Lung (tissue), 12 donors: Measurements from ENCODE around the gene GPR183. TPM values are rescaled to one million over a fixed set of nuclear protein-coding genes. Genes with fewer than 3 reads are reported as not detected.

Experiments used
- ATAC-seq: fragments of 200-7000 bp; cut with Tn5 transposase; one replicate; pipeline ENCODE4 v1.9.1; 2020; ENCODE audit warnings: moderate number of reproducible peaks; ENCODE audit not compliant: insufficient read depth, low FRiP score
- DNase-seq, 3 donors: peaks; one replicate each; pipeline ENCODE4 v3.0.0-alpha.2; 2013 to 2017
- H3K27ac ChIP-seq, 2 donors: one replicate each; pipeline ENCODE4 v1.5.1; 2013; ENCODE audit warnings: mild to moderate bottlenecking in 2 of 2, moderate library complexity in 2 of 2, control low read depth in 1 of 2, inconsistent platforms in 1 of 2, low read depth in 1 of 2, low read length in 1 of 2
- H3K27me3 ChIP-seq, 3 donors: one replicate each; pipeline ENCODE4 v1.5.1; 2013; ENCODE audit warnings: low read length in 2 of 3; ENCODE audit not compliant: control insufficient read depth in 3 of 3, insufficient read depth in 3 of 3
- H3K36me3 ChIP-seq, 4 donors: one replicate each; pipeline ENCODE4 v1.5.1; 2013; ENCODE audit warnings: low read length in 4 of 4, mild to moderate bottlenecking in 1 of 4, moderate library complexity in 1 of 4; ENCODE audit not compliant: control insufficient read depth in 4 of 4, insufficient read depth in 4 of 4
- H3K4me1 ChIP-seq, 5 donors: one replicate each; pipeline ENCODE4 v1.5.1; 2013; ENCODE audit warnings: low read length in 5 of 5, mild to moderate bottlenecking in 2 of 5, moderate library complexity in 1 of 5; ENCODE audit not compliant: control insufficient read depth in 5 of 5, insufficient read depth in 5 of 5
- H3K4me3 ChIP-seq: one replicate; pipeline ENCODE4 v1.5.1; 2013; ENCODE audit warnings: mild to moderate bottlenecking, control low read depth, moderate library complexity
- H3K9ac ChIP-seq, 2 donors: one replicate each; pipeline ENCODE4 v1.5.1; 2013; ENCODE audit warnings: low read length in 2 of 2, control low read depth in 1 of 2; ENCODE audit not compliant: insufficient read depth in 1 of 2
- H3K9me3 ChIP-seq, 4 donors: one replicate each; pipeline ENCODE4 v1.5.1; 2013; ENCODE audit warnings: low read length in 3 of 4, mild to moderate bottlenecking in 1 of 4, moderate library complexity in 1 of 4; ENCODE audit not compliant: control insufficient read depth in 4 of 4, insufficient read depth in 3 of 4
- CTCF ChIP-seq: IDR thresholded peaks from 2 replicates; pipeline ENCODE4 v1.5.1; 2012; ENCODE audit warnings: mild to moderate bottlenecking; ENCODE audit errors: control extremely low read depth, extremely low read depth
- WGBS, 2 donors: extraction: QIAGEN DNeasy Blood & Tissue Kit; methylation state at CpG; one replicate each; pipeline ENCODE4 v1.1.7; 2013; 5-methylcytosine and 5-hydroxymethylcytosine counted together
- polyA plus RNA-seq, 2 donors: library from polyadenylated mRNA; stranded (reverse); fragments of 200-250 nt; gene quantifications; one replicate each; pipeline ENCODE4 v1.2.1, GENCODE V29; 2013
- total RNA-seq, 2 donors: library from RNA; depleted of rRNA in 1 of 2; stranded (reverse); fragments of >200 nt in 1 of 2; gene quantifications; one replicate each; pipeline ENCODE4 v1.2.1, GENCODE V29; 2014 to 2021
- donor health status: control.
- donor health status: control.
- donor health status: Bipolar disorder and iron deficiency.
- donor health status: healthy.
- donor health status: DM: yes; HTN: yes; CAD: no.

Gene GPR183
- total and polyA plus RNA-seq, 4 donors = 6.3 to 38.3 (median 16.0) TPM

GRCh38 chr13:99301913-99302636 is 5.1 kb downstream of the GPR183 start:
- TF ChIP-seq CTCF = no peak
- Histone ChIP-seq H3K27ac (no peak overlapping the region), H3K27me3 (no peaks in the 10 kb centered on the region), H3K9me3 (no peaks in the 10 kb centered on the region), H3K9ac (no peak overlapping the region), H3K4me1 (peaks cover 0 to 4% (median 2%) of the 10 kb centered on the region in 5 donors), H3K4me3 (no peak overlapping the region), H3K36me3 (peaks cover 0 to 5% (median 2%) of the 10 kb centered on the region in 4 donors)
- 84 to 90% methylated on average over 1 of the region's 1 CpG for WGBS, 2 donors
- DNase-seq = no peak
- ATAC-seq = no peak

- Histone ChIP-seq H3K27ac (no peak overlapping the region), H3K27me3 (no peaks in the 10 kb centered on the region), H3K4me3 (no peak overlapping the region), H3K36me3 (peaks cover 0 to 5% (median 2%) of the 10 kb centered on the region in 4 donors), H3K9me3 (no peaks in the 10 kb centered on the region), H3K4me1 (peaks cover 0 to 2% (median 0%) of the 10 kb centered on the region in 5 donors), H3K9ac (no peak overlapping the region)
- ATAC-seq (no peak), DNase-seq (no peak)
- 89 to 91% methylated on average over 7 of the region's 7 CpGs for WGBS, 2 donors
- TF ChIP-seq CTCF = no peak
Measured at GRCh38 chr13:99301056-99301838, 6.0 kb downstream of the GPR183 start.

GRCh38 chr13:99299920-99300341 is 7.3 kb downstream of the GPR183 start:
- H3K4me1 ChIP-seq = peaks cover 0 to 2% (median 0%) of the 10 kb centered on the region in 5 donors
- 81 to 87% methylated on average over 4 of the region's 4 CpGs for WGBS, 2 donors
- DNase-seq = no peak

More at GRCh38 chr13:99299920-99300341, 7.3 kb downstream of the GPR183 start:
- H3K27me3 ChIP-seq = no peaks in the 10 kb centered on the region
- no peak for ATAC-seq
- no peak for TF ChIP-seq CTCF
- no peak overlapping the region for H3K9ac ChIP-seq
- H3K36me3 ChIP-seq = peaks cover 4 to 6% (median 5%) of the 10 kb centered on the region in 4 donors
- H3K4me3 ChIP-seq = no peak overlapping the region
- H3K27ac ChIP-seq = peak overlapping the region in 1 of 2 donors; percentile 1
- no peaks in the 10 kb centered on the region for H3K9me3 ChIP-seq
